HG02610 (cell line): ENCODE measurements around the gene ZEB1.

Experiments used
- ATAC-seq: cut with Tn5 transposase; IDR thresholded peaks from one replicate; pipeline ENCODE4 v1.9.1; 2021; ENCODE audit warnings: mild to moderate bottlenecking, moderate library complexity; ENCODE audit not compliant: unreplicated experiment

The ZEB1 gene

DNA sequence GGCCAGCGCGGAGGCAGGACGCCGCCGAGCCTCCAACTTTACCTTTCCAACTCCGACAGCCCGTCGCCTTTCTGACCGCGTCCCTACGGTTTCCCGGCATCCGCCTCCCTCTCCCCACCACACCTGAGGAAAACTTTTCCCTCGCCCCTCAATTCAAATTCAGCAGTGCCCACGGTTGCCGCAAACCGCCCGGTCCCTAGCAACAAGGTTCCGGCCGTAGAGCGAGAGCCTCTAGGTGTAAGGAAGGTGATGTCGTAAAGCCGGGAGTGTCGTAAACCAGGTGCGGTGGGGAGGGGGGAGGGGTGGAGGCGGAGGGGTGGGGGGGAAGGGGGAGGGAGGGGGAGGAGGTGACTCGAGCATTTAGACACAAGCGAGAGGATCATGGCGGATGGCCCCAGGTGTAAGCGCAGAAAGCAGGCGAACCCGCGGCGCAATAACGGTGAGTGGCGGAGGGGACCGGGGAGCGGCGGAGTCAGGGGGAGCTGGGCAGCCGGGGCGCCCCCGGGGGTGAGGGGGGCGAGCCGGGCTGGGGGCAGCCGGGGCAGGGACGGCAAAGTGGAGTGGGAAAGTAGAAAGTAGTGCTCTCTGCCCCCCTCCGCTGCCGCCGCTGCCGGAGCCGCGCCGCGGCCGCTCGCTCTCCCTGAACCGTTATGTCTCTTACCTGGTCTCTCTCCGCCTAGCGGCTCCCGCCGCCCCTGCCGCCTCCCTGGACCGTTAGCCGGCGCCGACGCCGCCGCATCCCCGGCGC is at the start of gene ZEB1:
Gene ZEB1, plus strand, starts transcription at position 363 of the 748 bp plus-strand sequence. Its CDS starts 19 bp downstream, at position 382.
- peak; percentile 26 for ATAC-seq

DNA sequence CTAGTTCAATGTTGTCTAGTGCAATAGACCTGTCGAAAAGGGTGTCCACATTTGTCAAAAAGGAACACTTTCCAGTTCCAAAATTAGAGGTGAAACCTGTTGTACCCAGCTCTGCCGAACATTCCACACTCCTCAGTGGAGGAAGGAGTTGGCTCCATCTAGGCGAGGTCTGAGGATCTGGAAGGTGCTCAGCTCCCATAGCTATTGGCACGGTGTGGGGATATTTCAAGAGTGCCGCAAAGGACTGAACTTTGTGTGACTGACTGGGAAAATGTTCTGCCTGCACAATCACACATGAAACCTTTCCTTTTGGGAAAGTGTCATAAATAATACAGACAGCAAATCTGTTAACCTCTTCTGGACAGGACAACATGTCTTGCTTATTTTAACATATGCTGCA is 48.1 kb upstream of the ZEB1 start:
- no peak for ATAC-seq

DNA sequence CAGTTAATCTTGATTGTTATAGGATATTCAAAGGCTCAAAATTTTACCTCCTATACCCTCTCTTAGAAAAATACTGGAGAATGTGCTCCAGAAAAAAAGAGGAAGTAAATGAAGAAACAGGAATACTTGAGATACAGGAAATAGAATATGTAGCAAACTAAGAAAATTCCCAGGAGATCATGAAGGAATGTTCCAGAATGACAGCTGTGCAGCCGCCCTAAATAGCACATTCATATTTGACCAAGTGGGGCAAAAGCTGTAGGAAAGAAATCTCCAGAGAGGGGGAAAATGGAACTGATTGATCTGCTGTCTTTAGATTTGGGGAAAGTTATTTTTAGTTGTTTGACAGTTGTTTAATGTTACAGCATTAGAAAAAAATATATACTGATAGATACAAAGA is 46.2 kb upstream of the ZEB1 start:
- ATAC-seq: no peak

DNA sequence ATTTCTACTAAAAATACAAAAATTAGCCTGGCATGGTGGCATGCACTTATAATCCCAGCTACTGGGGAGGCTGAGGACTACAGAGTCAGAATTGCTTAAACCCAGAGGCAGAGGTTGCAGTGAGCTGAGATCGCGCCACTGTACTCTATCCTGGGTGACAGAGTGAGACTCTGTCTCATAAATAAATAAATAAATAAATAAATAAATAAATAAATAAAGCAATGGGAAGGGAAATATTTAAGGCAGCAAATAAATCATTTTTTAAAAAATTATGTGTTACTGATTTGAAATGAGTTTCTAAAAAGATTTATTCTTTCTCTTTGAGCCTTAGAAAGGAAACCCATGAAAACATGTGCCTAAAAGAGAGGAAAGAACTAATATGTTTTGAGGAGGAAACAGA is 45.2 kb upstream of the ZEB1 start:
- ATAC-seq: no peak

DNA sequence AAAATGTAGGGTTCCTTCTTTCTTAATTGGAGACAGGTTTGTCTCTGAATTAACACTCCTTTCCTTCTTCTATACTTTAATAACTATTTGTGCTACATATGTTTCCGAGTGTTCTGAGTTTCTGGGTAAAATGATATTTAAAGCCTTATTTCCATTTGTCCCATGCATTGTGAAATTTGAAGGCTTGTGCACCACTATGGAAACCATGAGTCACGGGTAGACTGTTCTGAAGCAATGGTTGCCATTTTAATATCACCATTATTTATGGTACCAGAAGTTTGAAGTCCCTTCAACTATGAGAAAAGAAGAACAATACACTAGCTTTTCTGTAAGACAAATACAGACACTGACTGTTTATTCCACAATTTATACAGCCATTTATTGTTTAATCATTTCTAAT is 44.7 kb upstream of the ZEB1 start:
- ATAC-seq: no peak

DNA sequence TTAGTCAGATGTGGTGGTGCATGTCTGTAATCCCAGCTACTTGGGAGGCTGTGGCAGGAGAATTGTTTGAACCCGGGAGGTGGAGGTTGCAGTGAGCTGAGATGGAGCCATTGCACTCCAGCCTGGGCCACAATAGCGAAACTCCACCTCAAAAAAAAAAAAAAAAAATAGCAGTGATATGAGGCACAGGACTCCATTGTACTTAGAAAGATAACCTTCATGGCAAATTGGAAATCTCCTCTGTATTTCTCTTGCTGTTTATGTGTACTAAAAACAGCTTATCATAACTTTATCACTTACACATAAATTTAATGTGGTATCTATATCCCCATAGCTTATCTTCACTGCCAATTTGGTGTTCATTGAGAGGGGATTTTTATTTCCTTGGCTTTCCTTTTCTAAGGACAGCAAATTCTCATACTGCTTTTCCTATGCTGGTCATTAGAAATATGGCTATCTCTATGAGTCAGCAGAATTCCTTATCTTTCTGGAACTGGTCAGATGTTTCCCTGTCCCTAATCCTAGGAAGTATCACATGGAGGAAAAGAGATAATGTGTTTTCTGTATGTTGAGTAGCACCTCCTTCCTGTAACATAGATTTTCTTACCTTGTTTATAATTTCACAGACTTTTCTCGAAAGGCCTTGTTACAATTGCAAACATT is 40.6 kb upstream of the ZEB1 start:
- no peak for ATAC-seq

DNA sequence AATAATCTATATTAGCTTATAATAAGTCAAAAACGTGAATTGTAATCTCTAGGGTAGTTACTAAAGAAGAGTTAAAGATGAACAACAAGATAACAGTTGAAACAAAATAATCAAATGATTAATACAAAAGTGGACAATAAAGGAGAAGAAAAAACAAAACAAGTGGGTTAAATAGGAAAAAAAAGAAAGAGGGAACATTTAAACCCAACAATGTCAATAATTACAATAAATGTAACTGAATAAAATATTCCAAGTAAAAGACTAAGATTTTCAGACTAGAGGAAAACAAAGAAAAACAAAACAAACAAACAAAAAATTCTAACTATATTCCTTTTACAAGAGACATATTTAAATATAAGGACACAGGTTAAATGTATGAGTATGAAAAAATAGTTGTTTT is 38.0 kb upstream of the ZEB1 start:
- ATAC-seq: no peak

DNA sequence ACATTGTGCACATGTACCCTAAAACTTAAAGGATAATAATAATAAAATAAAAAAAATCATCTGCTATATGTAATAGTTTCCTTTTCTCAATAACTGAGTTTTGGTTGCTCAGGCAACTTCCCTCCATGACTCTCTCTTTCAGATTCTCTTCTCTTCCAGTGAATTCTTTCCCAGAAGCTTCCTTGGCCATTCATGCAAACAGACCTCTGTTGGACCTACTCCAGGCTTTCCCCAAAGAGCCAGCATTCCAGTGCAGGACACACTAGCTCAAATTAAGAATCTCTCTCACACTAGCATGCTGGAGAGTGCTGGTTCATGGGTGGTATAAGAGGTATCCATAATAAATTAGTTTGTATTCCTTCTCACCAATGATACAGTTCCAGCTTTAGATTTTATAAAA is 31.0 kb upstream of the ZEB1 start:
- no peak for ATAC-seq

DNA sequence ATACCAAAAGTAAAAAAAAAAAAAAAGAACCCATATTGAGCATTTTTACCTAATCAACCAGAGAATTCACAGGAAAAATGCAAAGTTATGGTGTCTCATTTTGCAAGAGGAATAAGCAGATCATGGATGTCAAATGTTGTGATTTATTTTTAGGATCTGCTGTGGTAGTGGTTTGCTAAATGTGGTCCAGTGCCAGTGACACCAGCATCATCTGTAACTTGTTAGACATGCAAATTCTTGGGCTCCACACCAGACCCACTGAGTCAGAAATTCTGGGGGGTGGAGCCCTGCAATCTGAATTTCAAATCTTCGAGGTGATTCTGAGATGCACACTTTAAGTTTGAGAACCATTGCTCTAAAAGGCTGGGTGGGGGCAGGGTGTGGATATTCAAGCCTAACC is 30.1 kb upstream of the ZEB1 start:
- ATAC-seq: no peak

DNA sequence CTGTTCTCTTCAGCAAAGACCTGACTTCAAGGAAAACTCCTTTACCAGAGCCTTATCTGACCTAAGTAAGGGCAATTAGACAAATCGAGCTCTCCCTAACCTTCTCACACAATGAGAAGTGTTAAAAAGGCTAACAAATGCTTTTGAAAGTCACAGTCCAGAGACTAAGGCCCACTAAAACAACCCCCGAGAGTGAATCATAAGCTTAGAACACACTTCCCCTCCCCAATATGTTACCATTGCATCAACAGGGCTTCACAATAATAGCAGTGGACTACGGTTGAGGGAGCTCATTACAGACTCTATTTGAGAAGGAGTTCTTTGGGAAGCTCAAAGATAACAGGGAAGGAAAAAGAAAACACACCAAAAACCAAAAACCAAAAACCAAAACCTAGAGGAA is 28.6 kb upstream of the ZEB1 start:
- no peak for ATAC-seq

DNA sequence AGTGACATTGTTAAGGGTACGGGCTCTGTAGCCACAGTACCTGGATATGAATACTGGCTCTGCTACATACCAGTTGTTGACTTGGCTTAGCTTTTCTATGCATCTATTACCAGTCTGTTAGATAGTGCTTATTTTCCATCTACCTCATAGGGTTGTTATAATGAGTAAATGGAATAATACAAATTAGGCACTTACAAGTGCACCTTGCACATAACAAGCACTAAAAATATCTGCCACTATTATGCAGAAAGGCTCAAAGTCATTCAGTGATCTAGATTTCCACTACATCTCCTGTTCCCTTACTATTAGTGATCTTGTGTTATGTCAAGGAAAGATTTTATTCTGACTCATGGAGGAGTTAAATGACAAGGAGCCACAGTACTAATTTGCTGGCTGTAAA is 27.9 kb upstream of the ZEB1 start:
- no peak for ATAC-seq

DNA sequence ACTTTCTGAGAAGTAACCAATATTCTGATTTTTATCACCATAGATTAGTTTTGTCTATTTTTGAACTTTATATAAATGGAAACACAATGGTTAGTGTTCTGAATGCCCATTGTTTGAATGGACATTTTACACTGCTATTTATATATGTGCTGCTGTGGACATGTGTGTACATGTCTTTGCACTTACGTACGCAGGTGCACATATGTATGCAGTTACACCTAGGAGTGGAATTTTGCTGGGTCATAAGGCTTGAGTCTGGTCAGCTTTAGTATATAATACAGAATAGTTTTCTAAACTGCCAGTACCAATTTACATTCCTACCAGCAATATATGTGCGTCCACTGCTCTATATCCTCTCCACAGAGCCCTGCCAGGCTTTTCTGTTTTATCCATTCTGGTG is 24.5 kb upstream of the ZEB1 start:
- no peak for ATAC-seq

DNA sequence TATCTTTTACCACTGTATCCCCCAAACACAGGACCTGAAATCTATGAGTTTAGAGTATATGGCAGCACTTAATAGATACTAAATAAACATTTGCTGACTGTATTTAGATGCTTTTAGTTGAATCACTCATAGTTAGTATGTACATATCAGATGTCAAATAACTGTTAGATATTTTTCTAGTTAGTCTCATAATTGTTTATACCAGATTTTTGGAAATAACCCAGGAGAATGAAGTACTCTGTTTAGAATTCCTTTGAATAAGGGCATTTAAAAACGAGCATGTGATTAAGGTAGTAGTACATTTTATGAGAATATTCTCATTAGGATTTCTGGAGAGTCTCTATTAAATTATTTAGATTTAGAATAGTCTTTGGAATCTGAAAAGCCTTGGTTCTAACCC is 22.3 kb upstream of the ZEB1 start:
- ATAC-seq: no peak

DNA sequence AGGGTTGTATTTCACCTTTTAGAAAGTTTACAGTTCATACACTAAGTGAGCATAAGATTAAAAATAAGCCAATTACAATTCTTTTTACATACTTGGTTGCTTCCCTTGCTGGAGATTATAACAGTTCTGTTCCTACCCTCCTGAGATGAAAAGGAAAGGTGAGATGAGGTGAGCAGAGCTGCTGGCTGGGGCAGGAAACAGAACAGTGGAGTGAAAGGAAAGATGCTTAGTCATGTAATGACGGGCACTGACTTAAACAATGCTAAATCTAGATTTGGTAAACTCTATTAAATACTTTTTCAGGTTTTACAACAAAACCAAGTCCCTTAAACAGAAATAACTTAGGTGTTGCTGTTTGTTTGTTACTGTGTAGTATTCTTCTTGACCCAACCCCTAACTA is 19.9 kb upstream of the ZEB1 start:
- ATAC-seq: peak; percentile 43

DNA sequence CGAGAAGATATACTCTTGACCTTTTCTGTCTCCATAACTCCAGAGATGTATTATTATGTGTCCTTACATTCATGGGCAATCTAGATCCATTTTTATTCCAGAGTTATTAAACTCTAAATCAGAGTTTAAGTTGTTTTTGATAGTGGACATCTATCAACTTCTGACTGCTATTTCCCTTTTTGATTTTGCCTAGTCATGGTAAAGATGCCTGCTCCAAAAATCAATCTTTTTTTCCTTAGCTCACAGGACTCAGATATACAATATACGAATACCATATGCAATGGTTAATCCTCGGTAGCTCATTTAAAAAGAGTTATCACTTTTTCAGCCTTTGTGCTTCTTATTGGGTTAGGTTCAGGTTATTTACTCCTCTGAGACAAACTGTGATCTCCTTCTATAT is 15.8 kb upstream of the ZEB1 start:
- ATAC-seq: no peak

DNA sequence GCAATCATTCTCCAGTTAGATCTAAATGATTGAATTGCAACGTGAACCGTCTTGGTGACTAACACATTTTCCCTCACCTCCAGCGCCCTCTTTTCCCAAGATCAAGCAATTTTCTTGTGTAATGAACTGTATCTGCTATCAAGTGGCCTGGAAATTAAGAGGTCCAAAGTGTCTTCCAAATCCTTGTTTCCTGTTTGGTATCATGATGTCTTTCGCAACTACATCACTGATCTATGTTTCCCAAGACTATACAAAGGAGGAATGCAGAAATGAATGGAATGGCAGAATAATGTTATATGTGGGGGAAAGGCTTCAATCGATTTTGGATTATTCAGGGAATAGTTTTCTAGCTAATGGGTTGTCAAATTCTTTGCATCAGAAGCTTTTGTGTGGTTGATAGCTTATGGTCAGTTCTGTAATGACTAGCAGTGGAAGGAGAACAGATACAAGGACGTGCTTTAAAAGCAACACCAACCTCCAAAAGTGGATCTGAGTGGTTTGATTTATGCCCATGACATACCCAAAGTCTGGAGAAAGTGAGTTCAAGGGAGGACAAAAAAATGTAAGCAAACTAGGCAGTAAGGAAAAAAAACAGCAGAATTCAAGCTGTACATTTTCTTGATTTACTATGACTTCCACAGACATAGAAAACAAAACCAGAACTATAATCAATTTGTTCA is 14.6 kb upstream of the ZEB1 start:
- ATAC-seq: no peak

DNA sequence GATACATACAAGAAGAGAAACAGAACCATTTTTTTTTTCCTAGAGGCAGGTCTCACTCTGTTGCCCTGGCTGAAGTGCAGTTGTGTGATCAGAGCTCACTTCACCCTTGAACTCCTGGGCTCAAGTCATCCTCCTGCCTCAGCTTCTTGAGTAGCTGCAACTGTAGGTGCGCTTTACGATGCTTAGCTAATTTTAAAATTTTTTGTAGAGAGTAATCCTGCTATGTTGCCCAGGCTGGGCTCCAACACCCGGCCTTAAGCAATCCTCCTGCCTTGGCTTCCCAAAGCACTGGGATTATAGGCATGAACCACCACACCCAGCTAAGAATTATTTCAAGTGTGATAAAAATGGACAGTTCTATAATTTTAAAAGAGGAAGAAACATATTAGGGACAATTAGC is 5.6 kb upstream of the ZEB1 start:
- no peak for ATAC-seq

DNA sequence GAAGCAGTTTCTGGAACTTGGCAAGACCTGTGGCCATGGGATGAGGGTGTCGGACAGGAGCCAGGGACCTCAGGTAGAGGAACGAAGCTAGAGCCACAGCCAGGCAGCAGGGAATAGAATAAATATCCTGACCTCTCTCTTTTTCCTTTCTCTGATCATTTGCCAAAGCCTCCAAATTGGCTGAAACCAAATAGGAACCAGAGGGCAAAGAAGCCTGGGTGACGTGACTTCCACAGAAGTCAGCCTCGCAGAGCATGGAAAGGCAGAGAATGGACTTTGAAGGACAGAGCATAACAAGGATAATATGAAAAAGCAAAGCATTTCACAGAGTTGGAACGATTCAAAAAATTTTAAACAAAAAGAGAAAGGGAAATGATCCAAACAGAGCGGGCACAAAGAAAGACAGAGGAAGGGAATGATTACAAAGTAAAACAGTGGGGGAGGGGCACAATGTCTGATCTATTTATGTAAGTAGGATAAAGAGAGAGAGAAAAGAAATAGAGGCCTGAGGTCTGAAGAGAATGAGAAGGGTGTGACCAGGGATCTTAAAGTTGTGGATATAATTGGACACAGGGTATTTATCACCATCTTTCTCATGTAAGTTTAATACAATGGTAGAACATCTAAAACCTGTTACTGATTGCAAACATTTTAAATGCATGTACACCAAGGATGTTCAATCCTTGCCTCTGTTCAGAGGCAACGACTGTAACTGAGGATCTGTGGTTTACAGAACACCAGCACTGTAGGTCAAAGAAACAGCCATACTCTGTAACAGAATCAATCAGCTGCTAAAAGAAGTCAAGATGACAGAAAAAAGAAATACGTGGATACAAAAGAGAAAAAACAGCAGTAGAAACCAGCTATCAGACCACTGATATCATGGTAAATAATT is 4.5 kb upstream of the ZEB1 start:
- ATAC-seq: no peak

DNA sequence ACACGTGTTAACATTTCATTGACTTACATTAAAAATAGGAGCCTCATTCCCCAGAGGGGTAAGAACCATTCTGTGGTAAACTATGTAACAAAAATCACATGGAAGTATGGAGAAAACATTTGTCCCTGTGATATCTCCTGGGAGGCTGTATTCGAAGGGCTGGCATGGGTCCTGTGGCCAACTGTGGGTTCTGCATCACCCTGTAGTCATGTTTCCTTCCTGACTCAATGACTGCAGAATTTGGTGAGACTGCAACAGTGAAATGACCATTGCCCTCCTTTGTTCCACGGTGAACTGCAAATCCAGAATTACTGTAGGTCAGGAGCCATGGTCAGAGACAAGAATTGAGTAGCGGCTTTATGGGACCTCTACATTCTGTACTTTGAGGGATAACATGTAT is 3.6 kb upstream of the ZEB1 start:
- ATAC-seq: no peak

DNA sequence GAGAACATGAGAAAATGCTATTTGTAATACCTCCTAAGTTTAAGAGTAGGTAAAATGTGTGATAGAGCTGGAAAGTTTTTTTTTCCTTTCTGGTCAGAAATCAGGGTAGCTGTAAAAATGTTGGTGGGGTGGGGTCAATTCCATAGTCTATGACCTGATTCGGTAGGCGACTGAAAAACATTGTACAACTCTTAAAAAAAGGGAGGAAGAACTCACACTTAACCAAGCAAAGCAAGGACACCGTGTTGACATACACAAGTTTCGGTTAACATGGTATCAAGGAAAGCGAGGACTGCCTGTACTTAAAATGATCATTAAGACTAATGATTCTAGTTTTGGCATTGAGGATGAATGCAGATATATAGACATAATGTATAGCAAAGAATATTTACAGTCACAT is 1.8 kb upstream of the ZEB1 start:
- ATAC-seq: no peak

DNA sequence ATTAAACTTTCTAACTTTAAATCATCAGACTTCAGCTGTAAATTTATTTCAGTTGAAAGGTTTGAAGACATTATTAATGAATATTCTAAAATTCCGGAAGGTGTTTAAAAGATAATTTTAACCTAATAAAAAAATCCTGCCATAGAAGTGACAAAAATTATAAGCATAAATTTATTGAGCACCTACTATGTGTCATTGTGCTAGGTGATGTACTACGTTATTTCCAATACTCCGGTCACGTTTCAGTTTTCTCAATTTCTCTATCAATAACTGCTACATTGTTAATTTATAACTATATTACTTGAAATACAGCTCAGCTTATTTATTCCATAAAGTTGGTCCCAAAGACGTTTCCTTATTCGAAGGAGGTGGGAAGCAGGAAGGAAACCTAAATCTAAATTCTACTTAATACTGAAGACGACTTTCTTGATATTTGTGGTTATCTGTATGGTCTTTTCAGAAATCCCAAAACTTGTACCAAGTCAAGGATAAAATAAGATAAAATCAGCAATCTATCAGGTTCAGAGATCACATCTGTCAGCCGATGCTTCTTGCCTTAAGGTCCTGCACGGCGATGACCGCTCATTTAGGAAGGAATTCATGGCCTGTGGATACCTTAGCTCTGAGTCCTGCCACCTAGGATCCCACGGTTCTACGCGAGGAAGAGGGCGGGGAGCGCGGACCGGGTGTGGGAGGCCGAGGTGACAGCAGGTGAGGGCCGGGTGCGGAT is 1.2 kb upstream of the ZEB1 start:
- ATAC-seq: no peak
